H1 (cell line): ENCODE data around the gene TTC3. TPM values are rescaled to one million over a fixed set of nuclear protein-coding genes. Genes with fewer than 3 reads are reported as not detected.

ENCODE experiments used
- CTCF ChIA-PET: fragments of 300-600 bp; sonication (Branson Sonifier 250); formaldehyde crosslinking; loops from one replicate; lab custom pipeline; 2021; ENCODE audit not compliant: partially characterized antibody; lab: Charles Lee
- POLR2A ChIA-PET: fragments of 300-600 bp; sonication (Branson Sonifier 250); formaldehyde crosslinking; loops from one replicate; lab custom pipeline; 2021; ENCODE audit warnings: inconsistent platforms; ENCODE audit not compliant: partially characterized antibody; lab: Charles Lee
- DNase-seq, 2 experiments: peaks; one replicate each; pipeline versions ENCODE4 v3.0.0 to v3.0.0-alpha.2; 2010 to 2022; ENCODE audit warnings: low spot score in 2 of 2, low read depth in 1 of 2, mixed read lengths in 1 of 2
- FAIRE-seq: peaks from 2 replicates; lab custom pipeline; 2011; peaks lifted over from hg19 to GRCh38; lab: Jason Lieb, UNC
- H2AFZ ChIP-seq: 2 replicates; pipeline ENCODE4 v1.8.1; 2012; ENCODE audit warnings: low read length, inconsistent platforms
- H2AK5ac ChIP-seq: 2 replicates; pipeline ENCODE4 v1.6.1; 2013; ENCODE audit warnings: low read depth, low read length
- H2BK120ac ChIP-seq: replicated peaks from 2 replicates; pipeline ENCODE3; 2013; ENCODE audit warnings: low read depth, low read length, inconsistent platforms
- H2BK12ac ChIP-seq: 2 replicates; pipeline ENCODE4 v1.6.1; 2013; ENCODE audit warnings: low read depth, low read length
- H2BK15ac ChIP-seq: 2 replicates; pipeline ENCODE4 v1.6.1; 2013; ENCODE audit warnings: low read length
- H2BK20ac ChIP-seq: 2 replicates; pipeline ENCODE4 v1.6.1; 2013; ENCODE audit warnings: low read length
- H2BK5ac ChIP-seq: 2 replicates; pipeline ENCODE4 v1.6.1; 2013; ENCODE audit warnings: low read depth, low read length
- H3K14ac ChIP-seq: 2 replicates; pipeline ENCODE4 v1.6.1; 2013; ENCODE audit warnings: inconsistent platforms; ENCODE audit not compliant: insufficient read length
- H3K18ac ChIP-seq: 2 replicates; pipeline ENCODE4 v1.6.1; 2013; ENCODE audit warnings: low read length; ENCODE audit errors: extremely low read depth
- H3K23ac ChIP-seq: 2 replicates; pipeline ENCODE4 v1.6.1; 2013; ENCODE audit warnings: inconsistent platforms; ENCODE audit not compliant: insufficient read length
- H3K23me2 ChIP-seq: 2 replicates; pipeline ENCODE4 v1.6.1; 2013; ENCODE audit warnings: low read depth, low read length
- H3K27ac ChIP-seq: 2 replicates; pipeline ENCODE4 v1.6.1; 2011; ENCODE audit warnings: low read depth, low read length, inconsistent platforms
- H3K27me3 ChIP-seq, 4 experiments: replicated peaks in 1 of 4; 1 replicate in 1 of 4; 2 replicates in 3 of 4; pipeline versions ENCODE4 v1.6.1 to v1.8.1; 2011 to 2013; ENCODE audit warnings: low read length in 3 of 4, mild to moderate bottlenecking in 3 of 4, inconsistent platforms in 2 of 4, mixed read lengths in 2 of 4, moderate library complexity in 1 of 4; ENCODE audit not compliant: control insufficient read depth in 3 of 4, insufficient read depth in 3 of 4; ENCODE audit errors: extremely low read depth in 1 of 4
- H3K36me3 ChIP-seq, 4 experiments: 2 replicates each; pipeline versions ENCODE4 v1.6.1 to v1.8.1; 2011 to 2013; ENCODE audit warnings: mild to moderate bottlenecking in 4 of 4, low read length in 3 of 4, moderate library complexity in 2 of 4, control low read depth in 1 of 4, inconsistent platforms in 1 of 4; ENCODE audit not compliant: insufficient read depth in 4 of 4, control insufficient read depth in 2 of 4
- H3K4ac ChIP-seq: replicated peaks from 2 replicates; pipeline ENCODE3; 2013; ENCODE audit warnings: low read length, low read depth, mixed read lengths, inconsistent platforms; ENCODE audit not compliant: insufficient read length
- H3K4me1 ChIP-seq, 4 experiments: replicated peaks in 1 of 4; 1 replicate in 1 of 4; 2 replicates in 3 of 4; pipeline versions ENCODE4 v1.6.1 to v1.8.1; 2011 to 2013; ENCODE audit warnings: low read length in 3 of 4, inconsistent platforms in 2 of 4, mixed read lengths in 1 of 4; ENCODE audit not compliant: insufficient read depth in 4 of 4, control insufficient read depth in 3 of 4
- H3K4me2 ChIP-seq, 2 experiments: 2 replicates each; pipeline versions ENCODE4 v1.6.1 to v1.8.1; 2011 to 2013; ENCODE audit warnings: low read depth in 2 of 2, low read length in 2 of 2, control low read depth in 1 of 2, inconsistent platforms in 1 of 2, mild to moderate bottlenecking in 1 of 2; ENCODE audit not compliant: insufficient read depth in 1 of 2
- H3K4me3 ChIP-seq, 4 experiments: fragments of 200-600, 300-600 bp in 1 of 4; sonication (generic), shearing (Covaris generic), sonication (Bioruptor Twin) in 1 of 4; 2 replicates each; pipeline versions ENCODE4 v1.5.1 to v1.8.1; 2011 to 2016; ENCODE audit warnings: low read length in 4 of 4, low read depth in 3 of 4, control low read depth in 2 of 4, inconsistent platforms in 2 of 4, mild to moderate bottlenecking in 2 of 4, mixed read lengths in 1 of 4, moderate library complexity in 1 of 4; ENCODE audit not compliant: insufficient read depth in 2 of 4; ENCODE audit errors: extremely low read depth in 1 of 4
- H3K56ac ChIP-seq: replicated peaks from 2 replicates; pipeline ENCODE3; 2013; ENCODE audit warnings: low read depth, mild to moderate bottlenecking, mixed read lengths, low read length, inconsistent platforms; ENCODE audit not compliant: insufficient read length
- H3K79me1 ChIP-seq: 2 replicates; pipeline ENCODE4 v1.6.1; 2013; ENCODE audit warnings: low read depth, low read length, control low read depth
- H3K79me2 ChIP-seq, 2 experiments: 2 replicates each; pipeline versions ENCODE4 v1.6.1 to v1.8.1; 2012 to 2013; ENCODE audit warnings: low read length in 2 of 2, mild to moderate bottlenecking in 2 of 2, inconsistent platforms in 1 of 2; ENCODE audit not compliant: insufficient read depth in 2 of 2, control insufficient read depth in 1 of 2
- H3K9ac ChIP-seq, 4 experiments: replicated peaks in 1 of 4; 1 replicate in 1 of 4; 2 replicates in 3 of 4; pipeline versions ENCODE4 v1.6.1 to v1.8.1; 2011 to 2013; ENCODE audit warnings: low read depth in 3 of 4, low read length in 3 of 4, control low read depth in 2 of 4, mild to moderate bottlenecking in 2 of 4, moderate library complexity in 2 of 4, inconsistent platforms in 1 of 4; ENCODE audit errors: extremely low read depth in 1 of 4
- H3K9me3 ChIP-seq, 2 experiments: 2 replicates each; pipeline versions ENCODE4 v1.6.1 to v1.8.1; 2012 to 2013; ENCODE audit warnings: mild to moderate bottlenecking in 2 of 2, moderate library complexity in 2 of 2, control low read depth in 1 of 2, inconsistent platforms in 1 of 2, low read depth in 1 of 2, low read length in 1 of 2, mixed read lengths in 1 of 2; ENCODE audit not compliant: insufficient read depth in 2 of 2
- H4K20me1 ChIP-seq, 2 experiments: replicated peaks in 1 of 2; 2 replicates each; pipeline versions ENCODE3 to v1.8.1; 2011 to 2013; ENCODE audit warnings: inconsistent platforms in 2 of 2, low read length in 2 of 2, mild to moderate bottlenecking in 1 of 2; ENCODE audit not compliant: insufficient read depth in 2 of 2, control insufficient read depth in 1 of 2
- H4K5ac ChIP-seq: 2 replicates; pipeline ENCODE4 v1.6.1; 2013; ENCODE audit warnings: low read length, low read depth, mixed read lengths, inconsistent platforms; ENCODE audit not compliant: insufficient read length
- H4K8ac ChIP-seq: 2 replicates; pipeline ENCODE4 v1.8.0; 2013; ENCODE audit warnings: mild to moderate bottlenecking, moderate library complexity, low read length, inconsistent platforms; ENCODE audit not compliant: insufficient read depth; ENCODE audit errors: extremely low read depth
- H4K91ac ChIP-seq: replicated peaks from 2 replicates; pipeline ENCODE3; 2013; ENCODE audit warnings: low read length, mixed read lengths, inconsistent platforms; ENCODE audit not compliant: insufficient read length
- BACH1 ChIP-seq: IDR thresholded peaks from 2 replicates; pipeline ENCODE4 v1.6.1; 2012; ENCODE audit warnings: low read length, improper control_type of control experiment
- CHD2 ChIP-seq: IDR thresholded peaks from 2 replicates; pipeline ENCODE4 v1.6.1; 2012; ENCODE audit warnings: low read length, improper control_type of control experiment
- HDAC2 ChIP-seq, 2 experiments: fragments of 300-600 bp in 1 of 2; sonication (generic) in 1 of 2; IDR thresholded peaks; 2 replicates each; pipeline ENCODE4 v1.6.1; 2011 to 2012; ENCODE audit warnings: low read depth in 2 of 2, low read length in 2 of 2, mild to moderate bottlenecking in 2 of 2, moderate library complexity in 2 of 2, borderline replicate concordance in 1 of 2, inconsistent platforms in 1 of 2
- JUN ChIP-seq: IDR thresholded peaks from 2 replicates; pipeline ENCODE4 v1.6.1; 2011; ENCODE audit warnings: low read depth, mild to moderate bottlenecking, improper control_type of control experiment, low read length
- PHF8 ChIP-seq: fragments of 200-600 bp; sonication (generic); conservative IDR thresholded peaks from 2 replicates; pipeline ENCODE4 v1.7.1; 2012; ENCODE audit warnings: low read depth, mild to moderate bottlenecking, inconsistent platforms, low read length, moderate library complexity
- RFX5 ChIP-seq: IDR thresholded peaks from 2 replicates; pipeline ENCODE4 v1.6.1; 2011; ENCODE audit warnings: low read depth, low read length, improper control_type of control experiment, borderline replicate concordance
- SIX5 ChIP-seq: IDR thresholded peaks from 2 replicates; pipeline ENCODE4 v1.6.1; 2011; ENCODE audit warnings: mild to moderate bottlenecking, low read depth, low read length
- TAF7 ChIP-seq: optimal IDR thresholded peaks from 2 replicates; pipeline ENCODE3; 2011; ENCODE audit warnings: low read depth, mild to moderate bottlenecking, inconsistent platforms, low read length, moderate library complexity, borderline replicate concordance
- TCF12 ChIP-seq: IDR thresholded peaks from 2 replicates; pipeline ENCODE4 v1.6.1; 2011; ENCODE audit warnings: low read depth, mild to moderate bottlenecking, low read length
- ZNF274 ChIP-seq: IDR thresholded peaks from 2 replicates; pipeline ENCODE4 v1.7.0; 2012; ENCODE audit warnings: low read length, borderline replicate concordance; ENCODE audit errors: extremely low read depth
- polyA plus RNA-seq, 7 experiments: library from polyadenylated mRNA; depleted of rRNA in 3 of 7; stranded (reverse) in 5 of 7; unstranded in 2 of 7; fragments of >200 nt in 5 of 7; fragments of 200-250 nt in 2 of 7; gene quantifications; 1 replicate in 5 of 7; 2 replicates in 1 of 7; 4 replicates in 1 of 7; pipeline versions ENCODE4 v1.2.1 to v1.2.3, GENCODE V29; 2011 to 2013; ENCODE audit warnings: missing spikeins in 2 of 7, mixed read lengths in 2 of 7
- total RNA-seq: library from RNA; stranded (reverse); fragmentation: NEBNext Ultra II Directional; extraction: Animal tissue kit (Norgen Biotek cat#: 25700); gene quantifications from 2 replicates; pipeline ENCODE4 v1.2.1, GENCODE V29; 2021

Gene TTC3
- total and polyA plus RNA-seq, 2 of the 8 experiments (the other 6 are each of a cell fraction or from before 2014, with no cell fraction given), result 11.0 to 36.2 TPM

GRCh38 chr21:37128076-37128475 lies 55.0 kb downstream of the TTC3 start:
- H2BK15ac ChIP-seq, result no peak overlapping the region
- H3K79me2 ChIP-seq, result no peaks in the 10 kb centered on the region
- no peak overlapping the region for H4K91ac ChIP-seq
- no peaks in the 10 kb centered on the region; a peak in 1 of 8 replicates for H3K36me3 ChIP-seq
- H4K8ac ChIP-seq, result no peak overlapping the region
- no peak overlapping the region for H2AFZ ChIP-seq
- H3K27me3 ChIP-seq, result no peaks in the 10 kb centered on the region
- no peak overlapping the region for H3K27ac ChIP-seq
- no peak overlapping the region for H2BK20ac ChIP-seq
- no peak overlapping the region for H4K5ac ChIP-seq
- no peak overlapping the region for H3K9ac ChIP-seq
- FAIRE-seq (no peak), DNase-seq (no peak)
- no peaks in the 10 kb centered on the region for H3K79me1 ChIP-seq
- H2BK12ac ChIP-seq, result no peak overlapping the region
- no peak overlapping the region for H2BK120ac ChIP-seq
- no peaks in the 10 kb centered on the region for H4K20me1 ChIP-seq
- H2BK5ac ChIP-seq, result no peak overlapping the region
- H3K14ac ChIP-seq, result no peak overlapping the region
- H3K4ac ChIP-seq, result no peak overlapping the region
- no peak overlapping the region for H3K4me2 ChIP-seq
- no peak overlapping the region for H2AK5ac ChIP-seq
- no peaks in the 10 kb centered on the region for H3K4me1 ChIP-seq
- no peak overlapping the region for H3K23ac ChIP-seq
- no peaks in the 10 kb centered on the region for H3K9me3 ChIP-seq
- CTCF ChIA-PET, result interaction anchor here (1.6 kb wide), 1 partner anchor 152 kb away, joined by 5 read pairs; no protein-coding TSS in a partner anchor
- H3K18ac ChIP-seq, result no peak overlapping the region
- no peak overlapping the region for H3K56ac ChIP-seq
- H3K23me2 ChIP-seq, result no peaks in the 10 kb centered on the region
- no peak overlapping the region for H3K4me3 ChIP-seq
- POLR2A ChIA-PET, result no interaction called here
- no peak for TF ChIP-seq JUN
- no peak for TF ChIP-seq TAF7
- no peak for TF ChIP-seq HDAC2 (IDR thresholded peaks at IDR 0.05; ENCODE audit: borderline replicate concordance in 1 of 2, low read depth in 2 of 2, low read length in 2 of 2)
- no peak for TF ChIP-seq BACH1
- no peak for TF ChIP-seq SIX5
- no peak for TF ChIP-seq ZNF274
- TF ChIP-seq RFX5, result no peak
- no peak for TF ChIP-seq CHD2
- no peak for TF ChIP-seq TCF12
- no peak for TF ChIP-seq PHF8
